Activated naive CD4-positive, alpha-beta T cell treated with anti-CD3 and anti-CD28 coated beads for 36 hours (primary cell): Measurements from ENCODE around the gene LYG1. TPM values are rescaled to one million over a fixed set of nuclear protein-coding genes. Genes with fewer than 3 reads are reported as not detected.
"Not testable (repeated sequence)": the region's sequence is repeated elsewhere in the genome, so short reads cannot be mapped to it uniquely, and the experiment has no call there.

Source experiments
- CTCF ChIA-PET: fragments of 350-600 bp; sonication (Branson Sonifier 250); formaldehyde crosslinking; loops from one replicate; lab custom pipeline; 2021; ENCODE audit warnings: antibody characterized with exemption; lab: Charles Lee
- DNase-seq: peaks from one replicate; pipeline ENCODE4 v3.0.0-alpha.2; 2020
- H3K27ac Mint-ChIP-seq: one replicate; pipeline ENCODE4 v1.8.0; 2021; ENCODE audit warnings: mild to moderate bottlenecking, mixed read lengths
- H3K27me3 Mint-ChIP-seq: one replicate; pipeline ENCODE4 v1.8.0; 2021; ENCODE audit warnings: low read depth, mixed read lengths
- H3K36me3 Mint-ChIP-seq: one replicate; pipeline ENCODE4 v1.8.0; 2021; ENCODE audit warnings: low read depth, mixed read lengths
- H3K4me1 Mint-ChIP-seq: one replicate; pipeline ENCODE4 v1.8.0; 2021; ENCODE audit warnings: low read depth, mixed read lengths
- H3K4me3 Mint-ChIP-seq: one replicate; pipeline ENCODE4 v1.8.0; 2021; ENCODE audit warnings: mild to moderate bottlenecking, moderate library complexity, mixed read lengths
- H3K9me3 Mint-ChIP-seq: one replicate; pipeline ENCODE4 v1.8.0; 2021; ENCODE audit warnings: mixed read lengths
- intact Hi-C: fragments of 100-400 bp; cut with micrococcal nuclease; formaldehyde crosslinking; loops from one replicate; pipeline ENCODE4 v1.15.1; 2023
- total RNA-seq, 2 experiments: library from RNA; stranded (reverse); gene quantifications; one replicate each; pipeline ENCODE4 v1.2.3, GENCODE V29; 2021

LYG1 gene
- total RNA-seq, 2 experiments from 2014 or later = 0.32 to 0.36 TPM

- peaks cover 1% of the 10 kb centered on the region for H3K4me1 Mint-ChIP-seq
- no peak overlapping the region for H3K4me3 Mint-ChIP-seq
- peak overlapping the region; percentile 18 for H3K27ac Mint-ChIP-seq
- no peak for DNase-seq
- peaks cover 34% of the 10 kb centered on the region for H3K36me3 Mint-ChIP-seq
- H3K27me3 Mint-ChIP-seq = no peaks in the 10 kb centered on the region
- H3K9me3 Mint-ChIP-seq = no peaks in the 10 kb centered on the region
- intact Hi-C loops = no loop called here
- CTCF ChIA-PET = no interaction called here
Observed at GRCh38 chr2:99325384-99325783, 24.4 kb upstream of the LYG1 start.

- H3K27ac Mint-ChIP-seq, H3K4me1 Mint-ChIP-seq, DNase-seq, CTCF ChIA-PET, H3K9me3 Mint-ChIP-seq, intact Hi-C loops, H3K4me3 Mint-ChIP-seq, H3K27me3 Mint-ChIP-seq: not testable (repeated sequence)
- peaks cover 27% of the 10 kb centered on the region for H3K36me3 Mint-ChIP-seq
Observed at GRCh38 chr2:99317873-99318200, 16.8 kb upstream of the LYG1 start.

GRCh38 chr2:99317161-99317872, 16.3 kb upstream of the LYG1 start:
- no peaks in the 10 kb centered on the region for H3K4me1 Mint-ChIP-seq
- H3K9me3 Mint-ChIP-seq = peaks cover 6% of the 10 kb centered on the region
- H3K4me3 Mint-ChIP-seq = no peak overlapping the region
- H3K36me3 Mint-ChIP-seq = peaks cover 27% of the 10 kb centered on the region
- no peaks in the 10 kb centered on the region for H3K27me3 Mint-ChIP-seq
- H3K27ac Mint-ChIP-seq = no peak overlapping the region
- intact Hi-C loops = no loop called here
- no peak for DNase-seq
- CTCF ChIA-PET = no interaction called here

- H3K4me3 Mint-ChIP-seq = no peak overlapping the region
- H3K27ac Mint-ChIP-seq = no peak overlapping the region
- CTCF ChIA-PET = no interaction called here
- no peaks in the 10 kb centered on the region for H3K4me1 Mint-ChIP-seq
- H3K27me3 Mint-ChIP-seq = no peaks in the 10 kb centered on the region
- peaks cover 30% of the 10 kb centered on the region for H3K36me3 Mint-ChIP-seq
- H3K9me3 Mint-ChIP-seq = peaks cover 6% of the 10 kb centered on the region
- intact Hi-C loops = no loop called here
- DNase-seq = no peak
Observed at GRCh38 chr2:99299580-99299979, 1.4 kb downstream of the LYG1 start.

- Mint-ChIP-seq H3K4me3 (no peak overlapping the region), H3K9me3 (peaks cover 6% of the 10 kb centered on the region), H3K4me1 (no peaks in the 10 kb centered on the region), H3K36me3 (peaks cover 22% of the 10 kb centered on the region), H3K27ac (no peak overlapping the region), H3K27me3 (no peaks in the 10 kb centered on the region)
- no peak for DNase-seq
- CTCF ChIA-PET = no interaction called here
- intact Hi-C loops = no loop called here
Observed at GRCh38 chr2:99297994-99298393, 3.0 kb downstream of the LYG1 start.

GRCh38 chr2:99285526-99285925, 15.5 kb downstream of the LYG1 start:
- intact Hi-C loops = no loop called here
- Mint-ChIP-seq H3K4me3 (no peak overlapping the region), H3K9me3 (no peaks in the 10 kb centered on the region), H3K27ac (no peak overlapping the region), H3K27me3 (no peaks in the 10 kb centered on the region), H3K4me1 (no peaks in the 10 kb centered on the region), H3K36me3 (peaks cover 5% of the 10 kb centered on the region)
- CTCF ChIA-PET = no interaction called here
- DNase-seq = no peak

- CTCF ChIA-PET = no interaction called here
- intact Hi-C loops = no loop called here
- Mint-ChIP-seq H3K9me3 (peaks cover 9% of the 10 kb centered on the region), H3K27ac (no peak overlapping the region), H3K4me1 (no peaks in the 10 kb centered on the region), H3K27me3 (no peaks in the 10 kb centered on the region), H3K36me3 (peaks cover 21% of the 10 kb centered on the region), H3K4me3 (no peak overlapping the region)
- no peak for DNase-seq
Observed at GRCh38 chr2:99279969-99280695, 20.9 kb downstream of the LYG1 start.

DNA sequence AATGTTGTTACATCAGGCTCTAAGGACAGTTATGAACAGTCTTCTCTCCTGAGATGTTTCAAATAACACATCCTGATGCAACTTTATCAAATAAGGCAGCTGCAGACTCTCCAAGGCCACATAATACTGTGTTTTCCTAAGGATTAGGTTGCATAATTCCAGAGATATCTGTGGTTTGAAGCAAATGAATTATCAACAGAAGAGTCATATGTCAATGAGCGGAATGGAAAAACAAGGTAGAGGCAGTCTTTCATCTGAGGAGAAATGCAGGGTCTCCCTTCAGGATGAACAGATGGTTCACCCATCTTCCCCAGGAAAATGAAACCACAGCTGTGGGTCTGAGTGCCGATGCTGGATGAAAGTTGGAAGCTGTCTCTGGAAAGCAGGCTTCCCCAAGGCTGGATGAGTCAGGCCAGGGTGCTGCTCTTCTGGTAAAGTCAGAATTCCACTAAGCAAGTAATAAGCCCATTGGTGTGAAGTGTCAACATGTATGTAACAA, 22.2 kb downstream of the LYG1 start:
- Mint-ChIP-seq H3K4me1 (no peaks in the 10 kb centered on the region), H3K27ac (no peak overlapping the region), H3K36me3 (peaks cover 21% of the 10 kb centered on the region), H3K9me3 (peaks cover 9% of the 10 kb centered on the region), H3K27me3 (no peaks in the 10 kb centered on the region), H3K4me3 (no peak overlapping the region)
- intact Hi-C loops = no loop called here
- CTCF ChIA-PET = no interaction called here
- no peak for DNase-seq

- intact Hi-C loops, H3K9me3 Mint-ChIP-seq, H3K4me1 Mint-ChIP-seq, H3K27me3 Mint-ChIP-seq, H3K4me3 Mint-ChIP-seq, DNase-seq, H3K27ac Mint-ChIP-seq: not testable (repeated sequence)
- peaks cover 19% of the 10 kb centered on the region for H3K36me3 Mint-ChIP-seq
- CTCF ChIA-PET = interaction anchor here (0.6 kb wide), 1 partner anchor 90 kb away, joined by 4 read pairs; no protein-coding TSS in a partner anchor
Observed at GRCh38 chr2:99278195-99278765, 22.7 kb downstream of the LYG1 start.

- DNase-seq = no peak
- Mint-ChIP-seq H3K36me3 (peaks cover 22% of the 10 kb centered on the region), H3K4me1 (no peaks in the 10 kb centered on the region), H3K27ac (no peak overlapping the region), H3K27me3 (no peaks in the 10 kb centered on the region), H3K4me3 (no peak overlapping the region), H3K9me3 (peaks cover 14% of the 10 kb centered on the region)
- CTCF ChIA-PET = no interaction called here
- intact Hi-C loops = no loop called here
Observed at GRCh38 chr2:99275882-99276281, 25.1 kb downstream of the LYG1 start.

- CTCF ChIA-PET = no interaction called here
- Mint-ChIP-seq H3K4me1 (no peaks in the 10 kb centered on the region), H3K27me3 (no peaks in the 10 kb centered on the region), H3K9me3 (no peaks in the 10 kb centered on the region), H3K27ac (no peak overlapping the region), H3K4me3 (no peak overlapping the region), H3K36me3 (peaks cover 5% of the 10 kb centered on the region)
- no peak for DNase-seq
- intact Hi-C loops = no loop called here
Observed at GRCh38 chr2:99261242-99261641, 39.8 kb downstream of the LYG1 start.

DNA sequence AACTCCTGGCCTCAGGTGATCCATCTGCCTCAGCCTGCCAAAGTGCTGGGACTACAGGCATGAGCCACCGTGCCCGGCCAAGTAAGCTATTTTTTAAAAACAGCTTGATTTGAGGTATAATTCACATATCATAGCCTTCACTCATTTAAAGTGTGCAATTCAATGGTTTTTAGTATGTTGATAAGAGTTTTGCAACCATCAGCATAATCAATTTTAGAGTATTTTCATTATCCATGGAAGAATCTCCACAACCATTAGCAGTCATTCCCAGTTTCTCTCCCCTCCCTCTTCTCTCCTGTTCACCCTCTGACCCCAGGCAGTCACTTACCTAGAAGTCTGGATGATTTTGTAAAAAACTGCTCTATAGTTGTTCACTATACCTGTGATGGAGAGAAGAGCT, 40.8 kb downstream of the LYG1 start:
- CTCF ChIA-PET = no interaction called here
- Mint-ChIP-seq H3K4me1 (no peaks in the 10 kb centered on the region), H3K27me3 (no peaks in the 10 kb centered on the region), H3K9me3 (no peaks in the 10 kb centered on the region), H3K4me3 (no peak overlapping the region), H3K27ac (no peak overlapping the region), H3K36me3 (peaks cover 5% of the 10 kb centered on the region)
- intact Hi-C loops = no loop called here
- no peak for DNase-seq
